Lower lobe of right lung (tissue), 2 donors: ENCODE data around the gene KRTAP26-1. TPM values are rescaled to one million over a fixed set of nuclear protein-coding genes. Genes with fewer than 3 reads are reported as not detected.

Experiments
- ATAC-seq, 2 donors: fragments of 200-7000 bp; cut with Tn5 transposase; one replicate each; pipeline ENCODE4 v1.9.1; 2020 to 2022; ENCODE audit warnings: mild to moderate bottlenecking in 2 of 2, moderate library complexity in 2 of 2
- DNase-seq: peaks from one replicate; pipeline ENCODE4 v3.0.0-alpha.2; 2020
- H3K27ac ChIP-seq: fragments of 200-600 bp; one replicate; pipeline ENCODE4 v1.8.0; 2022
- H3K27me3 ChIP-seq: fragments of 200-600 bp; one replicate; pipeline ENCODE4 v1.8.0; 2022; ENCODE audit warnings: low read depth
- H3K36me3 ChIP-seq: fragments of 200-600 bp; one replicate; pipeline ENCODE4 v1.8.0; 2022; ENCODE audit warnings: mild to moderate bottlenecking
- H3K4me1 ChIP-seq: fragments of 200-600 bp; one replicate; pipeline ENCODE4 v1.8.0; 2022
- H3K4me3 ChIP-seq: fragments of 200-600 bp; one replicate; pipeline ENCODE4 v1.8.0; 2022; ENCODE audit warnings: mild to moderate bottlenecking
- H3K9me3 ChIP-seq: fragments of 200-600 bp; one replicate; pipeline ENCODE4 v1.8.0; 2022
- intact Hi-C: fragments of 100-400 bp; cut with DNase I; formaldehyde crosslinking; loops from one replicate; pipeline ENCODE4 v1.11.0; 2022
- long read RNA-seq: library from polyadenylated mRNA; unstranded; transcript quantifications from one replicate; pipeline ENCODE4 v2.0.0, GENCODE V29; 2021
- total RNA-seq: library from RNA; stranded (reverse); fragmentation: NEBNext Ultra II Directional; extraction: Animal tissue kit (Norgen Biotek cat#: 25700); gene quantifications from one replicate; pipeline ENCODE4 v1.2.1, GENCODE V29; 2021
- TF ChIP-seq, protein P1 (sequence below): fragments of 200-600 bp; IDR thresholded peaks from one replicate; pipeline ENCODE4 v1.8.0; 2022; ENCODE audit warnings: antibody characterized with exemption, mild to moderate bottlenecking
- donor health status: DM: no; HTN: yes; CAD: no; lungs with severe emphysema.

The KRTAP26-1 gene, protein sequence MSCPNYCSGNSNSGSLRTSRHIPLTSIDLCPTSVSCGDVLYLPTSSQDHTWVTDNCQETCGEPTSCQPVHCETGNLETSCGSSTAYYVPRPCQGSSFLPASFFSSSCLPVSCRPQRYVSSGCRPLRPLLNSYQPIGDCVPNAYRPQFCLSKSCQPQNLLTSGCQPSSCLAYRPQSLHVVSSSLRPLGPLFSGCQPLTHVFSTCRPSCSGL
- not detected for total RNA-seq
- long read RNA-seq = 0 reads

DNA sequence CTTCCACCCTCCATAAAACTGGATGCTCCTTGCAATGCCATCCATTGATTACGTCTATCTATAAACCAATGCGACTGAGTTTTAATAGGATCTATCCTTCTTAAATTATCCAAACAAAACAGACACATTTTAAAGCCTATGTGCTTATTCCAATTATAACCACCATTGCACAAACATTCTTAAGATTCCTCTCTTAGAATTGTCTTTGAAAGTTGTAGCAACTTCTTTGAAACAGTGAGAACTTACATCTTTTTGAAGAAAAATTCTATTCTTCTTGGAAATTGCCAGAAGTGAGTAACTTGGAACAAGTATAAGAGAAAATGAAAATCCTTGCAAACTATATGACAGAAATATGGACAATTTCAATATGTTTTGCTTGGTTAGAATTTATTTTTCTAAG lies at the start of gene KRTAP26-1:
TSS of gene KRTAP26-1 (minus strand) at position 101 of the 400 bp plus-strand sequence. CDS start 280 bp downstream, outside the sequence.
- DNase-seq (no peak), ATAC-seq (no peak)
- no peaks in the 10 kb centered on the region for H3K9me3 ChIP-seq
- H3K4me1 ChIP-seq = no peaks in the 10 kb centered on the region
- TF ChIP-seq, protein P1, sequence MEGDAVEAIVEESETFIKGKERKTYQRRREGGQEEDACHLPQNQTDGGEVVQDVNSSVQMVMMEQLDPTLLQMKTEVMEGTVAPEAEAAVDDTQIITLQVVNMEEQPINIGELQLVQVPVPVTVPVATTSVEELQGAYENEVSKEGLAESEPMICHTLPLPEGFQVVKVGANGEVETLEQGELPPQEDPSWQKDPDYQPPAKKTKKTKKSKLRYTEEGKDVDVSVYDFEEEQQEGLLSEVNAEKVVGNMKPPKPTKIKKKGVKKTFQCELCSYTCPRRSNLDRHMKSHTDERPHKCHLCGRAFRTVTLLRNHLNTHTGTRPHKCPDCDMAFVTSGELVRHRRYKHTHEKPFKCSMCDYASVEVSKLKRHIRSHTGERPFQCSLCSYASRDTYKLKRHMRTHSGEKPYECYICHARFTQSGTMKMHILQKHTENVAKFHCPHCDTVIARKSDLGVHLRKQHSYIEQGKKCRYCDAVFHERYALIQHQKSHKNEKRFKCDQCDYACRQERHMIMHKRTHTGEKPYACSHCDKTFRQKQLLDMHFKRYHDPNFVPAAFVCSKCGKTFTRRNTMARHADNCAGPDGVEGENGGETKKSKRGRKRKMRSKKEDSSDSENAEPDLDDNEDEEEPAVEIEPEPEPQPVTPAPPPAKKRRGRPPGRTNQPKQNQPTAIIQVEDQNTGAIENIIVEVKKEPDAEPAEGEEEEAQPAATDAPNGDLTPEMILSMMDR = no peak
- H3K36me3 ChIP-seq = no peaks in the 10 kb centered on the region
- no peak within 1 kb of the TSS for H3K4me3 ChIP-seq
- H3K27me3 ChIP-seq = no peaks in the 10 kb centered on the region
- intact Hi-C loops = no loop called here
- no peak within 1 kb of the TSS for H3K27ac ChIP-seq

DNA sequence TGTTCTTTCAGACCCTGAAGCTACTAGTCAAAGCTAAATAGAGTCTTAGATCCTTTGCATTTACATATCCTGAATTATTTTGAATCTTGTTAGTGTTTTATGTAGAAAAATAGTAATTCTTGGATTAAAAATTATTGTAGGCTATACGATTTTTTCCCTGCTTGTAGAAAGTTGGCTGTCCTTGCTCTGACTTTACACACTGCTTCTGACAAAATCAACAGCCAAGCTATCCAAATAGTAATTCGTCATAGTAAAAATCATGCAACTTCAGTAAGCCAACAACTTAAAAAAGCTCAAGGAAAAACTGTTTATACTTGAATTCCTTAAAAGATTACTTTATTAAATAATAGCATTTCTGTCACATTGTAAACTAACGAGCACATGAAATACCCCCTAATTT lies 35.8 kb upstream of the KRTAP26-1 start:
- H3K4me3 ChIP-seq = no peak overlapping the region

DNA sequence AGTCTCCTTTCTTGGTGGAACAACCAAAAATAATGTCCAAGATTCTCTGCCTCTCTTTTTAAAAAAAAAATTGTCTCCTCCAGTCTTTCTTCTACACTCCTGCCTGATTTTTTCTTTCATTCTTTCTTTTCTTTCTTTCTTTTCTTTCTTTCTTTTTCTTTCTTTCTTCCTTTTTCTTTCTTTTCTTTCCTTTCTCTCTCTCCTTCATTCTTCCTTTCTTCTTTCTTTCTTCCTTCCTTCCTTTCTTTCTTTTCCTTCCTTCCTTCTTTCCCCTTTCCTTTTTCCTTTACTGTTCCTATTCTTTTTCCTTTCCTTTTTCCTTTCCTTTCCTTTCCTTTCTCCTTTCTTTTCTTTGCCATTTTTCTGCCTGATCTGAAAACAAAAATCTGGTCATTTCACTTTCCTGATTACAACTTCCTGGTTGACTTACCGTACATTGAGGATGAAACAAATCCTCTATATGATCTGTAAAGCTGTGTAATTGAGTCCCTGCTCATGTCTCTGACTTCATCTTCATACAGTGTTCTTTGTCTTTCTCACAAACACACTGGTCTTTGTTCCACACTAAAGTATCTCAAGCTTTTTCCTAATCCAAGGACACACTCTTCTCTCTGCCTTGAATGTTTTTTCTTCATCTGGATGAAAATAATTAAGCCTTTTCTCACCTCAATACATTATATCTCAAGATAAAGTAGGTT lies 34.3 kb upstream of the KRTAP26-1 start:
- no peaks in the 10 kb centered on the region for H3K27me3 ChIP-seq
- ATAC-seq (no peak), DNase-seq (no peak)
- TF ChIP-seq, protein P1 = no peak
- no peak overlapping the region for H3K4me3 ChIP-seq
- no peaks in the 10 kb centered on the region for H3K36me3 ChIP-seq
- H3K9me3 ChIP-seq = no peaks in the 10 kb centered on the region
- intact Hi-C loops = no loop called here
- no peak overlapping the region for H3K27ac ChIP-seq
- H3K4me1 ChIP-seq = no peaks in the 10 kb centered on the region

More for the DNA sequence above, 35.8 kb upstream of the KRTAP26-1 start:
- intact Hi-C loops = no loop called here
- DNase-seq (no peak), ATAC-seq (no peak)
- Histone ChIP-seq H3K4me1 (no peaks in the 10 kb centered on the region), H3K27ac (no peak overlapping the region), H3K9me3 (no peaks in the 10 kb centered on the region), H3K27me3 (no peaks in the 10 kb centered on the region), H3K36me3 (no peaks in the 10 kb centered on the region)
- TF ChIP-seq, protein P1 = no peak

DNA sequence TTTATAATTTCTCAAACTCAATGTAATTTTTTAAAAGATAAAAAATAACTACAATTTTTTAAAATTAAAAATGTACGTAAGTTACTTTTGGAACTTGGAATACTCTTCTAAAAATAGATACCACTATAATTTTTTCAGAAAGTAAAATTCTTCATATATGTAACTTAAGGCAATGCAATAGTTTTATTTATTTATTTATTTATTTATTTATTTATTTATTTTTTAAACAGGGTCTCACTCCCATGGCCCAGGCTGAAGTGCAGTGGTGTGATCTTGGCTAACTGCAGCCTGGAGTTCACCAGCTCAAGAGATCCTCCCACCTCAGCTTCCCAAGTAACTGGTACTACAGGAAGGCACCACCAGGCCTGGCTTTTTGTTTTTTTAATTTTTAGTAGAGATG lies 31.4 kb upstream of the KRTAP26-1 start:
- Histone ChIP-seq H3K4me3 (no peak overlapping the region), H3K27me3 (no peaks in the 10 kb centered on the region), H3K4me1 (no peaks in the 10 kb centered on the region), H3K9me3 (no peaks in the 10 kb centered on the region), H3K36me3 (no peaks in the 10 kb centered on the region), H3K27ac (no peak overlapping the region)
- DNase-seq = no peak
- no peak for ATAC-seq
- TF ChIP-seq, protein P1 = no peak
- intact Hi-C loops = no loop called here

DNA sequence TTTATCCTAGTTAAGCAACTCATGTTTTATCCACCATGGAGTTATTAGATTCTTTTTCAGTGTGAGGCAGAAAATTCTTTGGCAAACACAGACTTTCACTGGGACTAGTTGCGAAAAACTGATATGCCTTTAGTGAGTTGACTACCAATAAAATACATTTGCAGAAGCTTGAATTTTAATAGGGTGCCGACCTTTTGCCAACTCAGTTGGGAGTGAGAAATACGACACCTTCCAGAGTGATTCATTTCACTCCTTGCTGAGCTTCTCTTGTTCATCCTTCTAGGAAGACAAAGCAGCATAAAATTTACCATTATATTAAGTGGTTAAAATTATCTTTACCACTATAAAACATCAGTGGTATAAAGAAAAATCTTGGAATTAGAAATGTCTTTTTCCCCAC lies 29.5 kb upstream of the KRTAP26-1 start:
- DNase-seq (no peak), ATAC-seq (no peak)
- no peaks in the 10 kb centered on the region for H3K36me3 ChIP-seq
- no peak overlapping the region for H3K4me3 ChIP-seq
- H3K27ac ChIP-seq = no peak overlapping the region
- no peaks in the 10 kb centered on the region for H3K27me3 ChIP-seq
- TF ChIP-seq, protein P1 = no peak
- no peaks in the 10 kb centered on the region for H3K9me3 ChIP-seq
- intact Hi-C loops = no loop called here
- no peaks in the 10 kb centered on the region for H3K4me1 ChIP-seq
